ENCODE measurements around the gene RAD21L1. TPM values are rescaled to one million over a fixed set of nuclear protein-coding genes. Genes with fewer than 3 reads are reported as not detected.

RAD21L1 gene
- total RNA-seq, 2 experiments from 2014 or later = 0.48 TPM; not detected in 1

DNA sequence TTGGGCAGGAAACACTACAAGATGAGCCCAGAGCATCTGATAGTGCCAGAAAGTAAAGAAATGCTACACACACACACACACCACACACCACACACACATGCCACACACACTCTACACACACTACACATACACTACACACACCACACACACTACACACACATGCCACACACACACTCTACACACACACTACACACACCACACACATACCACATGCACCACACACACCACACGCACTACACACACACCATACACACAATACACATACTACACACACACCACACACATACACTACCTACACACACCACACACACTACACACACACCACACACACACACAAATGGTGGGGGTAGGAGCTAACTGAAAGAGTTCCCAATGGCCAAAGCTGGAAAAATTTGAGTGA lies 37.5 kb upstream of the RAD21L1 start:
- no peaks in the 10 kb centered on the region for H3K9me3 Mint-ChIP-seq
- ATAC-seq (ENCODE audit: low read depth) = no peak
- no peak overlapping the region for H3K27ac Mint-ChIP-seq
- H3K27me3 Mint-ChIP-seq = peaks cover 26% of the 10 kb centered on the region
- POLR2A ChIA-PET = no interaction called here
- no peak overlapping the region for H3K4me3 Mint-ChIP-seq
- no peak for DNase-seq
- H3K4me1 Mint-ChIP-seq = peaks cover 6% of the 10 kb centered on the region
- no peaks in the 10 kb centered on the region for H3K36me3 Mint-ChIP-seq

DNA sequence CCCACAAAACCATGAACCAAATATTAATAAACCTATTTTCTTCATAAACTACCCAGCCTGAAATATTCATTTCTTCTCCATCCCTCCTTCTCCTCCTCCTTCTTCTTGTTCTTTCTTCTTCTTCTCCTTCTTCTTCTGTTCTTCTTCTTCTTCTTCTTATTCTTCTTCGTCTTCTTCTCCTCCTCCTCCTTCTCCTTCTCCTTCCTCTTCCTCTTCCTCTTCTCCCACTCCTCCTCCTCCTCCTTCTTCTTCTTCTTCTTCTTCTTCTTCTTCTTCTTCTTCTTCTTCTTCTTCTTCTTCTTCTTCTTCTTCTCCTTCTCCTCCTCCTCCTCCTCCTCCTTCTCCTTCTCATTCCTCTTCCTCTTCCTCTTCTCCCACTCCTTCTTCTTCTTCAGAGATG lies 36.0 kb upstream of the RAD21L1 start:
- Mint-ChIP-seq H3K9me3 (no peaks in the 10 kb centered on the region), H3K36me3 (no peaks in the 10 kb centered on the region), H3K27me3 (peaks cover 12% of the 10 kb centered on the region), H3K4me1 (peaks cover 1% of the 10 kb centered on the region), H3K27ac (no peak overlapping the region), H3K4me3 (no peak overlapping the region)
- ATAC-seq (ENCODE audit: low read depth) = no peak
- POLR2A ChIA-PET = no interaction called here
- no peak for DNase-seq

DNA sequence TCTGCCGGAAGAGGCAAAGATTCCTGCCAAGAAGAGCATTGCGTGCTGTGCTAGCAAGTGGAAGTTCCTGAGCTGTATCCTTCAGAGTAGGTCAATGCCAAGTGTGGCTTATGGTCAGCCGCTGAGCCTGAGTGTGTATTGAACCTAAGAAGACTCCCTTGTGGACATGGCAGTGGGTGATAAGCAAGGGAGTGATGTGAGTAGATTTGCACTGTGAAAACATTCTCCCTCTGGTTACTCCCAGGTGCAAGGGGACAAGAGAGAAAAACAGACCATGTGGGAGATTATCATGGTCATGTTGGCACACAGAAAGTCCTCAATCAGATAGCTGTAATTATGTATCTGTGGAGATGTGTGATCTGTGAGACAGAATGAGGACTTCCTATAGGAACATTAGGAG lies 35.0 kb upstream of the RAD21L1 start:
- no peak for ATAC-seq (ENCODE audit: low read depth)
- peaks cover under 1% of the 10 kb centered on the region for H3K4me1 Mint-ChIP-seq
- no peak overlapping the region for H3K27ac Mint-ChIP-seq
- POLR2A ChIA-PET = no interaction called here
- no peak overlapping the region for H3K4me3 Mint-ChIP-seq
- H3K36me3 Mint-ChIP-seq = no peaks in the 10 kb centered on the region
- no peak for DNase-seq
- peaks cover 14% of the 10 kb centered on the region for H3K27me3 Mint-ChIP-seq
- H3K9me3 Mint-ChIP-seq = peaks cover 1% of the 10 kb centered on the region

DNA sequence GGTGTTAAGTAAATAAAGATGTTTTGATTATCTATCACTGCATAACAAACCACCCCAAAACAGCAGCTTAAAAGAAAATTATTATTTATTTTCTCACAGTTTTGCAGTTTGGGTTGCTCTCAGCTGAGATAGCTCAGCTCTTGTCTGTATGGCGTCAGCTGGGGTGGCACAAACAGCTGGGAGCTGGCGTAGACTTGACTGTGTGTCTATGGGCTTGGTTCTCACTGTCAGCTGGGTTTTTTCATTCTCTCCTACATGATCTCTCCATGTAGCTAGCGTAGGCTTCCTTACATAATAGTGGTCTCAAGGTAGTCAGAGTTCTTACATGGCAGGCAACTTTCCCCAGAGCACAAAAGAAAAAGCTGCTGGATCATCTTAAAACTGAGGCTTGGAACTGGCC lies 34.5 kb upstream of the RAD21L1 start:
- DNase-seq = no peak
- ATAC-seq (ENCODE audit: low read depth) = no peak
- POLR2A ChIA-PET = no interaction called here
- Mint-ChIP-seq H3K4me3 (no peak overlapping the region), H3K27me3 (peaks cover 15% of the 10 kb centered on the region), H3K27ac (no peak overlapping the region), H3K4me1 (peaks cover under 1% of the 10 kb centered on the region), H3K9me3 (peaks cover 1% of the 10 kb centered on the region), H3K36me3 (no peaks in the 10 kb centered on the region)

DNA sequence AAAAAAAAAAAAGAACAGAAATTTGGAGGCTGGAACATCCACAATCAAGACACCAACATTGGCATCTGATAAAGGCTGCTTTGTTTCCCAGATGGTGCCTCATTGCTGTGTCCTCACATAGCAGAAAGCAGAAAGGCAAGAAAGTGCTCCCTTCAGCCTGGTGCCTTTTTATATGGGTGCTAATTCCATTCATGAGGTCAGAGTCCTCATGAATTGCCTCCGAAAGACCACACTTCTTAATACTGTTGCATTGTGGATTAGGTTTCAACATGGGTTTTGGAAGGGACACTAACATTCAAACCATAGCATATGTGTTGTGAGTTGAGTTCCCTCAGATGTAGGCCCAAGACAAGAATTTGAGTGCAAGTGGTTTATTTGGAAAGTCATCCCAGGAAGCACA lies 30.6 kb upstream of the RAD21L1 start:
- peaks cover 11% of the 10 kb centered on the region for H3K4me1 Mint-ChIP-seq
- H3K4me3 Mint-ChIP-seq = no peak overlapping the region
- ATAC-seq (ENCODE audit: low read depth) = no peak
- no peaks in the 10 kb centered on the region for H3K36me3 Mint-ChIP-seq
- DNase-seq = no peak
- POLR2A ChIA-PET = no interaction called here
- peaks cover 1% of the 10 kb centered on the region for H3K9me3 Mint-ChIP-seq
- no peak overlapping the region for H3K27ac Mint-ChIP-seq
- H3K27me3 Mint-ChIP-seq = peaks cover 7% of the 10 kb centered on the region

DNA sequence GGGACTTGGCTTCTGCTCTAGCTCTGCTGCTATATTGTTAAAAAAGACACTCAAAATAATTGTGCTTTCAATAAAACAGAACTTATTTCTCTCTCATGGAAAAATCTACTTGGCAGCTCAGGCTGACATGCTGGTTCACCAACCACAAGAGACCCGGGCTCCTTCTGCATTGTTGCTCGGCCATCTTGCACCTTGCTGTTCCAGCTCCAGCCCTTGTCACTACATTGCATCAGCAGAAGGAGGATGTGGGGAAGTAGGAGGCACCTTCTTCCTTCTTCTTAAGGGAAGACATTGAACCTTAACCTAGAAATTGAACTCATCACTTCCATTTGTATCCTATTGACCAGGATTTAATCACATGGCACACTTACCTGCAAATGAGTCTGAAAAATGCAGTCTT lies 29.2 kb upstream of the RAD21L1 start:
- ATAC-seq (ENCODE audit: low read depth) (no peak), DNase-seq (no peak)
- peaks cover 5% of the 10 kb centered on the region for H3K27me3 Mint-ChIP-seq
- peaks cover 13% of the 10 kb centered on the region for H3K4me1 Mint-ChIP-seq
- H3K9me3 Mint-ChIP-seq = peaks cover 1% of the 10 kb centered on the region
- no peak overlapping the region for H3K27ac Mint-ChIP-seq
- H3K36me3 Mint-ChIP-seq = no peaks in the 10 kb centered on the region
- no peak overlapping the region for H3K4me3 Mint-ChIP-seq
- POLR2A ChIA-PET = no interaction called here

DNA sequence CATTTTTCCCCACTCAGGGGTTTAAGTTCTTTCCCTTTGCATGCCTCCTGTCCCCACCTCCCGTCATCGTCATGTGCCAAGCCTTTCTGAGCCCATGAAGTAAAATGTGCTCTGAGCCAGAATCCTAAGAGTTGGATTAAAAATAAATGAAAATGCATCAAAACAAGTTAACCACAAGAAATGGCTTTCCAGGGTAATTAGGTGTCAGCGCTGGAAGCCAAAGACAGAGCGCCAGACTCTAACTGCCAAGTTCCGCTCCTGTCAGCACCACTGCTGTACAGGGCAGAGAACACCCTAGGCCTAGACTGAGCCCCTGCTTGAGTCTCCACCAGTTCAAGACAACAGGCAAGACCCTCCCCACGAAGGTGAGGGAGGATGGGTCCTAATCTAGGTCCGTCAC lies 28.0 kb upstream of the RAD21L1 start:
- Mint-ChIP-seq H3K9me3 (peaks cover 1% of the 10 kb centered on the region), H3K27ac (no peak overlapping the region), H3K4me3 (no peak overlapping the region), H3K36me3 (no peaks in the 10 kb centered on the region), H3K27me3 (peaks cover 5% of the 10 kb centered on the region), H3K4me1 (peaks cover 13% of the 10 kb centered on the region)
- DNase-seq (no peak), ATAC-seq (ENCODE audit: low read depth) (no peak)
- POLR2A ChIA-PET = no interaction called here

DNA sequence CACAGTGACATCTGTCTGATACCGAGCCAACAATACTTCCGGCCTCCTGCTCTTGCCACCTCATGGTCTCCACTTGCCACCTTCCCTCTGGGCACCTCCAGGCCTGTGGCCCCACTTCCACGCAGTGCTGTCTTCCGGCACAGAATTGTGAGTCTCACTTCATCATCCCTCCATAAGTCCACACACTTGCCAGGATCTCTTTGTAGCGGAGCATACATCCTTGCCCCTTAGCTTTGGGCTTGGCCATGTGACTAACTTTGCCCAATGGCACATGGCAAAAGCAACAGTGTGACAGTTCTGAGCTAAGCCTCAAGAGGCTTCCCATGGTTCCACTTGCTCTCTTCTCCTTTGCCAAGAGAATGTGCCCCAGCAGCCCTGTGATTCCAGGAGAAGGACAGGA lies 27.1 kb upstream of the RAD21L1 start:
- no peak overlapping the region for H3K4me3 Mint-ChIP-seq
- POLR2A ChIA-PET = no interaction called here
- DNase-seq (no peak), ATAC-seq (ENCODE audit: low read depth) (no peak)
- H3K27ac Mint-ChIP-seq = no peak overlapping the region
- peaks cover 1% of the 10 kb centered on the region for H3K9me3 Mint-ChIP-seq
- H3K36me3 Mint-ChIP-seq = no peaks in the 10 kb centered on the region
- peaks cover 5% of the 10 kb centered on the region for H3K27me3 Mint-ChIP-seq
- peaks cover 13% of the 10 kb centered on the region for H3K4me1 Mint-ChIP-seq

DNA sequence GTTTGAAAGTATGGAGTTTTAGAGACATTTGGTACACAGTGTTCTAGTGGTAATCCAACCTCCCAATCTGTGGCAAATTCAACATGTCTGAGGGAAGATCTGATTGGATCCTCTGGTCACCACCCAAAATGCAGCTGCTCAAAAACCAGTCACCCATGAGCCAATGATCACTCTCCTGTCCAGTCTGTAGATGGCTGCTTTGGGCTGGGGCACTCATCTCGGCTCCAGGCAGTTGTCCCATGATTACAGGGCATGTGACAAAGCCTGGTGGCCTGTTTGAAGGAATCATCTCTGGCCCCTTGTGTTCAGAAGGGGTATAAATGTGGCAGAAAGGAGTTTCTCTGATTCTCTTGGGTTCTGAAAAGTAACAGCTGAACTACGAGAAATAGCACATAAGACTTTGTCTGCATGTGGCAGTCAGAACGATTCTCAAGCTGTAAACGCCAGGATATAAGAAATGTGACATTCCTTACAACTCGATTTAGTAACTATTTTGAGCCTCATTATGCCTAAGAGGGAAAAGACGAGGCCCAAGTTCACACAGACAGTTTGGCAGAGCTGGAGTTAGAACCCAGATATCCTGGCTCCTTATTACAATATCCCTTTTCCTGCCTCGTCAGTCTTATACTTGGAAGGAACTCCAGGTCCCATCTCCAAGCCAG lies 26.5 kb upstream of the RAD21L1 start:
- H3K4me1 Mint-ChIP-seq = peaks cover 13% of the 10 kb centered on the region
- DNase-seq (no peak), ATAC-seq (ENCODE audit: low read depth) (no peak)
- H3K27ac Mint-ChIP-seq = peak overlapping the region; percentile 65
- H3K27me3 Mint-ChIP-seq = peaks cover 5% of the 10 kb centered on the region
- no peak overlapping the region for H3K4me3 Mint-ChIP-seq
- POLR2A ChIA-PET = no interaction called here
- H3K9me3 Mint-ChIP-seq = peaks cover 1% of the 10 kb centered on the region
- H3K36me3 Mint-ChIP-seq = no peaks in the 10 kb centered on the region

DNA sequence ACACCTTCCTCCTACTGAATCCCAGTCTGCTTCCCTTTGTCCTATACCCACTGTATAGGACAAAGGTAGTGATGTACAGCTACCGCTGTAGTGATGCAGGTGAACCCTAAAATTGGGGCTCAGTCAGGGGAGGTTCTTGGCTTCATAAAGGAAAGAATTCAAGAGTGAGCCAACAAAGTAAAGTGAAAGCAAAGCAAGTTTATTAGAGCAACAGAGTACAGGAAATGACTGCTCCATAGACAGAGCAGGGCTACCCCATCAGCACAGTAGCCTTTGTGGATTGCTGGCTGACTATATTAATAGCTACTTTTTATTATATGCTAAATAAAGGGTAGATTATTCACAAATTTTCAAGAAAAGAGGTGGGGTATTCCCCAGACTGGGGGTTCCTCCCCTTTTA lies 25.9 kb upstream of the RAD21L1 start:
- ATAC-seq (ENCODE audit: low read depth) (no peak), DNase-seq (no peak)
- H3K4me3 Mint-ChIP-seq = peak overlapping the region; percentile 20
- peaks cover 1% of the 10 kb centered on the region for H3K9me3 Mint-ChIP-seq
- POLR2A ChIA-PET = interaction anchor here (0.7 kb wide), 1 partner anchor 24 kb away, joined by 3 read pairs; no protein-coding TSS in a partner anchor
- H3K27ac Mint-ChIP-seq = peak overlapping the region; percentile 65
- no peaks in the 10 kb centered on the region for H3K36me3 Mint-ChIP-seq
- H3K4me1 Mint-ChIP-seq = peaks cover 13% of the 10 kb centered on the region
- peaks cover 5% of the 10 kb centered on the region for H3K27me3 Mint-ChIP-seq

DNA sequence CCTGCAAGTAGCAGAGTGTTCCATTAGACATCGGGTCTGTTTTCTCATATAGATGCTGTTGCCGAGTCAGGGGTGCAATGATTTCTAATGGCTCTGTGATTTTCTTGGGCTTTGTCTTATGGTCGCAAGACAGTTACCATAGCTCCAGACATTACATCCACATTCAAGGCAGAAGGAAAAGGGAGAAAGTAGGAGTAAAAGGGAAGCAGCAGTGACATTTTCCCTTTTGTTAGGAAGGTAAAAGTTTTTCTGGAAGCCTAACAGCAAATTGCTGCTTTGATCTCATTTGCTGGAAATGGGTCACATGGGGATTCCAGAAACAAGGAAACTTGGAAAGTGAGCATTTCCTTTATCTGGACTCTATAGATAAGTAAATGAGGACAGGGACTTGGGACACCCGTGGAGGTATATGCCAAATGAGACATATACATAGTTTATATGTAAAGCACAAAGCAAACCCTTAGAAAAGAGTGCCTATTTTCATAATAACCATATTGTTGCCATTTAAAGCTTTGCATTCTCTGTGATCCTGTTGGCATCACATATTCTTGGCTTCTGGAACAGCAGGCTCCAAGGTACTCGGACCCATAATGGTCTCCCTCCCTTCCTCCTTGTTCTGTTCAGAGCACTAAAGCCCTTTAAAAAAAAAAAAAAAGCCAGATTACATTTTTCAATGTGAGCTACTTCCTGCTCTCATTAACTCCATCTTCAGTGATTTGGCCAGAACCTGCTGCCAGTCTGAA lies 22.9 kb upstream of the RAD21L1 start, which contains the start of gene C20orf202:
Gene C20orf202 (plus strand): TSS at position 693 of the 743 bp plus-strand sequence. CDS start 132 bp downstream, outside the sequence.
- POLR2A ChIA-PET = interaction anchor here (0.6 kb wide), 1 partner anchor 230 kb away, joined by 3 read pairs; no protein-coding TSS in a partner anchor
- DNase-seq (no peak), ATAC-seq (ENCODE audit: low read depth) (no peak)
- H3K27me3 Mint-ChIP-seq = no peaks in the 10 kb centered on the region
- H3K4me3 Mint-ChIP-seq = no peak within 1 kb of the TSS
- no peak within 1 kb of the TSS for H3K27ac Mint-ChIP-seq
- H3K4me1 Mint-ChIP-seq = peaks cover 8% of the 10 kb centered on the region
- no peaks in the 10 kb centered on the region for H3K9me3 Mint-ChIP-seq
- H3K36me3 Mint-ChIP-seq = no peaks in the 10 kb centered on the region

DNA sequence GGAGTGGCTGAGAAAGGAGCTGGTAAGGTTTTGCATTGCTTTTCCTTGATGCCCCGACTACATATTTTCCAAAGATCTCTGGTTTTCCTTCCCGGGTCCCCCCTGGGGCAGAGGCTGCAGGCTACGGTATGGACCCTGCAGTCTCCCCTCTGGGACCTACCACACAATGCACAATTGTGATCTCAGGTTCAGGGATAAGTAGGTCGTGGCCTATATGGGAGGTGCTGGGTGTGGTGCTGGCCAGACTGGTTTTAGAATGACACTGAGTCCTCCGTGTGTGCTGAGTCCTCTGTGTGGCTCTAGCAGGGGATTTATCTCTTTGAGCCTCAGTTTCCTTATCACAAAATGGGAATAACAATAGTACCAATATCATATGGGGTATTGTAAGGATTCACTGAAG lies 22.2 kb upstream of the RAD21L1 start:
- Mint-ChIP-seq H3K9me3 (no peaks in the 10 kb centered on the region), H3K27ac (no peak overlapping the region), H3K4me3 (no peak overlapping the region), H3K36me3 (no peaks in the 10 kb centered on the region), H3K4me1 (peaks cover 8% of the 10 kb centered on the region), H3K27me3 (no peaks in the 10 kb centered on the region)
- POLR2A ChIA-PET = interaction anchor here (0.6 kb wide), 1 partner anchor 230 kb away, joined by 3 read pairs; no protein-coding TSS in a partner anchor
- ATAC-seq (ENCODE audit: low read depth) (no peak), DNase-seq (no peak)

DNA sequence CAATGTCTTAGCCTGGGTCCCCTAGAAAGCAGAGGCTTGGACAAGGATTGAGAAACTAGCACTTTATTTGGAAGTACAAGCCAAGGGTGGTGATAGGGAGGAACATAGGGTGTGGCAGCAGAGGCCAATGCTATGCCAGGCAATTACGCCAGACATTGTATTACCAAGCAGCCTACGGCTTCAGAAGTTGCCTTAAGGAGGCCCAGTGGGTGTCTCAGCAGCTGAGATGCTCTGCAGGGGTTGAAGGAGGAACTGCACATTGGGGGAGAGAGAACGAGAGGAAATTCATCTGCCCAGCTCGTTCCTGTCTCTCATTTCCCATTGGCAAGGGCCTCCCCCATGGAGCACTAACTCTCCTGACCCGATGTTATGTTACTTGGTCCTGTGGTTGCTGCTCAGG lies 21.7 kb upstream of the RAD21L1 start:
- H3K36me3 Mint-ChIP-seq = no peaks in the 10 kb centered on the region
- ATAC-seq (ENCODE audit: low read depth) (no peak), DNase-seq (no peak)
- no peaks in the 10 kb centered on the region for H3K9me3 Mint-ChIP-seq
- H3K4me3 Mint-ChIP-seq = no peak overlapping the region
- POLR2A ChIA-PET = no interaction called here
- H3K4me1 Mint-ChIP-seq = peaks cover 8% of the 10 kb centered on the region
- H3K27ac Mint-ChIP-seq = no peak overlapping the region
- peaks cover 3% of the 10 kb centered on the region for H3K27me3 Mint-ChIP-seq

DNA sequence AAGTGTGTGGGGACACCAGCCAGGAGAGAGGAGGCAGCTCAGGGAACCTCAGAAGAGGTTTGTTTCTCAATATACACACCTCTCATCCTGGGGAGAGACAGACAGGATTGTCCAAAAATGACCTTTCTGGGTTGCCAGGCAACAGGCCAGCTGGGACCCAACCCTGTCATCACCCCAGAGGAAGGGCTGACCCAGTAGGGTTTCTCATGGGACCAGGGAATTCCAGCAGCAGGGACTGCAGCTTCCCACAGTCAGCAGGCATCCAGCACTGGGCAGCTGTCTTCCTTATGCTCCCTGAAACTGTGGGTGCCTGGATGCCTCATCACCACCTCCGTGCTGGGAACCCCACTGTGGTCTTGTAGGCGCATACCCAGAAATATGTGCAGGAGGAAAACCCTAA lies 21.3 kb upstream of the RAD21L1 start:
- Mint-ChIP-seq H3K9me3 (no peaks in the 10 kb centered on the region), H3K4me3 (no peak overlapping the region), H3K27ac (no peak overlapping the region), H3K4me1 (peaks cover 8% of the 10 kb centered on the region), H3K27me3 (peaks cover 8% of the 10 kb centered on the region), H3K36me3 (no peaks in the 10 kb centered on the region)
- POLR2A ChIA-PET = no interaction called here
- DNase-seq = no peak
- no peak for ATAC-seq (ENCODE audit: low read depth)
